Measurements from ENCODE around the gene LCP1.

The LCP1 gene

GRCh38 chr13:46087481-46087880 is 94.5 kb downstream of the LCP1 start:
- H3K27ac ChIP-seq (ENCODE audit: extremely low read depth, low read depth, low read length): no peak overlapping the region
- H3K36me3 ChIP-seq (ENCODE audit: control insufficient read depth in 2 of 2, insufficient read depth in 1 of 2, low read length in 2 of 2): no peaks in the 10 kb centered on the region
- no peaks in the 10 kb centered on the region for H3K9me3 ChIP-seq (ENCODE audit: control insufficient read depth, insufficient read depth, low read depth, low read length)
- TF ChIP-seq ZNF585B (tag by site-specific recombination; IDR thresholded peaks at IDR 0.05) (no peak), ZNF561 (tag by site-specific recombination; IDR thresholded peaks at IDR 0.05; ENCODE audit: borderline replicate concordance) (no peak), ZNF433 (tag by site-specific recombination; IDR thresholded peaks at IDR 0.05; ENCODE audit: low read depth) (no peak), ZNF146 (tag by site-specific recombination; IDR thresholded peaks at IDR 0.05) (no peak), WT1 (tag by site-specific recombination; IDR thresholded peaks at IDR 0.05) (no peak), ZNF18 (tag by site-specific recombination; IDR thresholded peaks at IDR 0.05) (no peak), KLF16 (tag by site-specific recombination; IDR thresholded peaks at IDR 0.05) (no peak), GLIS1 (tag by site-specific recombination; IDR thresholded peaks at IDR 0.05) (no peak), ZNF184 (tag by site-specific recombination; IDR thresholded peaks at IDR 0.05) (no peak), ZBTB11 (tag by site-specific recombination; conservative IDR thresholded peaks at IDR 0.05; ENCODE audit: low read depth) (no peak), GLIS2 (tag by site-specific recombination; IDR thresholded peaks at IDR 0.05) (no peak), ZNF292 (tag by site-specific recombination; IDR thresholded peaks at IDR 0.05; ENCODE audit: borderline replicate concordance, low read depth) (no peak), ZNF843 (tag by site-specific recombination; IDR thresholded peaks at IDR 0.05) (no peak), ZNF366 (tag by site-specific recombination; conservative IDR thresholded peaks at IDR 0.05) (no peak)
- ChIA-PET POLR2A (no interaction called here), CTCF (no interaction called here)
- no peak overlapping the region for H3K4me3 ChIP-seq (ENCODE audit: low read depth, low read length)
- no peaks in the 10 kb centered on the region for H3K4me1 ChIP-seq (ENCODE audit: control insufficient read depth, insufficient read depth, low read length)

GRCh38 chr13:46086985-46087384 is 95.0 kb downstream of the LCP1 start:
- H3K27ac ChIP-seq (ENCODE audit: extremely low read depth, low read depth, low read length): no peak overlapping the region
- H3K36me3 ChIP-seq (ENCODE audit: control insufficient read depth in 2 of 2, insufficient read depth in 1 of 2, low read length in 2 of 2): no peaks in the 10 kb centered on the region
- ChIA-PET CTCF (no interaction called here), POLR2A (no interaction called here)
- H3K9me3 ChIP-seq (ENCODE audit: control insufficient read depth, insufficient read depth, low read depth, low read length): no peaks in the 10 kb centered on the region
- no peaks in the 10 kb centered on the region for H3K4me1 ChIP-seq (ENCODE audit: control insufficient read depth, insufficient read depth, low read length)
- no peak overlapping the region for H3K4me3 ChIP-seq (ENCODE audit: low read depth, low read length)
- TF ChIP-seq ZNF223 (tag by site-specific recombination; IDR thresholded peaks at IDR 0.05) (no peak), KLF17 (tag by site-specific recombination; IDR thresholded peaks at IDR 0.05) (no peak), ZSCAN4 (tag by site-specific recombination; IDR thresholded peaks at IDR 0.05) (no peak), ZNF112 (tag by site-specific recombination; IDR thresholded peaks at IDR 0.05) (no peak), ZNF777 (tag by site-specific recombination; IDR thresholded peaks at IDR 0.05; ENCODE audit: borderline replicate concordance) (no peak), MEIS1 (CRISPR knock-in tag; IDR thresholded peaks at IDR 0.05; ENCODE audit: borderline replicate concordance) (no peak), ZBTB7A (tag by site-specific recombination; IDR thresholded peaks at IDR 0.05; ENCODE audit: low read depth) (no peak), KLF16 (tag by site-specific recombination; IDR thresholded peaks at IDR 0.05) (no peak), KLF9 (tag by site-specific recombination; IDR thresholded peaks at IDR 0.05; ENCODE audit: low read depth) (no peak), REST (tag by site-specific recombination; IDR thresholded peaks at IDR 0.05) (no peak), ZFHX2 (tag by site-specific recombination; conservative IDR thresholded peaks at IDR 0.05) (no peak)
